Measurements from ENCODE around the gene GOLGA3. TPM values are rescaled to one million over a fixed set of nuclear protein-coding genes. Genes with fewer than 3 reads are reported as not detected.
"Not testable (repeated sequence)": the region's sequence is repeated elsewhere in the genome, so short reads cannot be mapped to it uniquely, and the experiment has no call there.

Gene GOLGA3
- total and polyA plus RNA-seq, 10 of the 15 experiments (the other 5 are each of a cell fraction or from before 2014, with no cell fraction given) = 2.0 to 42.7 (median 15.2) TPM

DNA sequence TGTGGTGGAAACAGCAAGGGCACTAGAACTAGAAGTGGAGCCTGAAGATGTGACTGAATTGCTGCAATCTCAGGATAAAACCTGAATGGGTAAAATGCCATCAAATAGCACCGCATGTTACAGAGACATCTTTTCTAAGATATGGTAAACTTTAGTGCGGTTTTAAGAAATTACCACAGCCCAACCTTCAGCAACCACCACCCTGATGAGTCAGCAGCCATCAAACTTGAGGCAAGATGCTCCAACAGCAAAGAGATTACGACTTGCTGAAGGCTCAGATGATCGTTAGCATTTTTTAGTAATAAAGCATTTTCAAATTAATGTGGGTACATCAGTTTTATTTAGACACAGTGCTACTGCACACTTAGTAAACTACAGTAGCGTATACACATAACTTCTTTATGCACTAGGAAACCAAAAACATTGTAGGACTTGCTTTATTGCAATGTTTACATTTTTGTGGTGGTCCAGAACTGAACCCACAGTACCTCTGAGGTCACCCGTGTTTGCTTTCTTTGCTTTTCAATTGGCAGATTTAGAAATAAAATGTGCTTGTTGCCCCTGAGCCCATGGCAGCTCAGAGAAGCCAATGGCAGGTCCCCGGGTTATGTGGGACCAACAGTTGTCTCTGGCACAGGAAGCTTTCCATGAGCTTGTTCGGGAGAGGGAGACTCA is 15.9 kb downstream of the GOLGA3 start:
- no peaks in the 10 kb centered on the region for H3K9me3 ChIP-seq (replicated peaks; ENCODE audit: control insufficient read depth, insufficient read depth, low read length)
- RAD21 ChIA-PET (ENCODE audit: unreplicated experiment) = no interaction called here
- no peak overlapping the region for H3K4me2 ChIP-seq (ENCODE audit: control insufficient read depth, insufficient read depth)
- DNase-seq (ENCODE audit: low read depth, low spot score) (no peak), FAIRE-seq (no peak), ATAC-seq (no peak)
- no peak overlapping the region for H3K27ac ChIP-seq (ENCODE audit: control insufficient read depth, insufficient read depth)
- intact Hi-C loops (cut with micrococcal nuclease; ENCODE audit: unreplicated experiment) = no loop called here
- SMC1A ChIA-PET (ENCODE audit: uncharacterized antibody, unreplicated experiment) = no interaction called here
- BruUV-seq (replicated peaks) = no TSS peak
- H3K27me3 ChIP-seq (replicated peaks in 1 of 2; ENCODE audit: control insufficient read depth in 2 of 2, insufficient read depth in 2 of 2, low read length in 1 of 2) = no peaks in the 10 kb centered on the region
- POLR2A ChIA-PET = no interaction called here
- peaks cover 16 to 36% of the 10 kb centered on the region in 2 experiments for H3K36me3 ChIP-seq (ENCODE audit: control insufficient read depth in 2 of 2, insufficient read depth in 2 of 2, low read length in 1 of 2)
- no peaks in the 10 kb centered on the region for H3K4me1 ChIP-seq (ENCODE audit: control insufficient read depth, insufficient read depth, low read length)
- CTCF ChIA-PET = no interaction called here
- peaks cover 2% of the 10 kb centered on the region; the same call in 1 of the 2 replicates for H3K79me2 ChIP-seq (ENCODE audit: control insufficient read depth, insufficient read depth, low read length)
- no peak overlapping the region for H3K4me3 ChIP-seq
- in situ Hi-C loops (cut with MboI) = no loop called here
- no peaks in the 10 kb centered on the region for H4K20me1 ChIP-seq (ENCODE audit: control insufficient read depth, insufficient read depth)
- no peak overlapping the region for H2AFZ ChIP-seq (ENCODE audit: control insufficient read depth, low read depth, low read length)
- H3K9ac ChIP-seq (ENCODE audit: control insufficient read depth, insufficient read depth, low read length) = no peak overlapping the region
- 97% methylated on average over 8 of the region's 8 CpGs for WGBS (ENCODE audit: insufficient coverage, insufficient replicate concordance, low lambda C conversion rate, missing lambda C conversion rate)
- TF ChIP-seq SREBF2 (IDR thresholded peaks at IDR 0.05; ENCODE audit: low read length) = no peak
- TF ChIP-seq KAT2A (conservative IDR thresholded peaks at IDR 0.05; ENCODE audit: control insufficient read depth, low read depth, low read length) = no peak
- no peak for TF ChIP-seq FOXM1 (IDR thresholded peaks at IDR 0.05; ENCODE audit: low read depth, low read length)
- TF ChIP-seq CBX3 (IDR thresholded peaks at IDR 0.05; ENCODE audit: borderline replicate concordance, low read depth) = no peak
- TF ChIP-seq MLLT1 (IDR thresholded peaks at IDR 0.05) = no peak

DNA sequence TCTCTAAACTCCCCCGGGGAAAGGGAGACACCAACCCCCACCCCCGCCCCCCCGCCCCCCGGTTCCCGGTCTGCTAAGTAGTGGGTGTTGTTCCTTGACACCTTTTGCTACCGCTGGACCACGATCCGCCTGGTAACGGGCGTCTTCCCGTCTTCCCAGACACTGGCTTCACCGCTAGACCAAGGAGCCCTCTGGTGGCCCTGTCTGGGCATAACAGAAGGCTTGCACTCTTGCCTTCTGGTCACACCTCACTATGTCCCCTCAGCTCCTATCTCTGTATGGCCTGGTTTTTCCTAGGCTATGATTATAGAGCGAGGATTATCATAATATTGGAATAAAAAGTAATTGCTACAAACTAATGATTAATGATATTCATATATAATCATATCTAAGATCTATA is 19.3 kb downstream of the GOLGA3 start:
- DNase-seq (ENCODE audit: low read depth, low spot score); FAIRE-seq; ATAC-seq; SMC1A ChIA-PET (ENCODE audit: uncharacterized antibody, unreplicated experiment); H3K4me1 ChIP-seq (ENCODE audit: control insufficient read depth, insufficient read depth, low read length); H3K4me2 ChIP-seq (ENCODE audit: control insufficient read depth, insufficient read depth); H3K9me3 ChIP-seq (replicated peaks; ENCODE audit: control insufficient read depth, insufficient read depth, low read length); H3K4me3 ChIP-seq; H2AFZ ChIP-seq (ENCODE audit: control insufficient read depth, low read depth, low read length); H3K79me2 ChIP-seq (ENCODE audit: control insufficient read depth, insufficient read depth, low read length); H3K27ac ChIP-seq (ENCODE audit: control insufficient read depth, insufficient read depth); intact Hi-C loops (cut with micrococcal nuclease; ENCODE audit: unreplicated experiment); POLR2A ChIA-PET; in situ Hi-C loops (cut with MboI); RAD21 ChIA-PET (ENCODE audit: unreplicated experiment); H4K20me1 ChIP-seq (ENCODE audit: control insufficient read depth, insufficient read depth); BruUV-seq (replicated peaks); H3K27me3 ChIP-seq (replicated peaks in 1 of 2; ENCODE audit: control insufficient read depth in 2 of 2, insufficient read depth in 2 of 2, low read length in 1 of 2); H3K9ac ChIP-seq (ENCODE audit: control insufficient read depth, insufficient read depth, low read length): not testable (repeated sequence)
- CTCF ChIA-PET = interaction anchor here (1.2 to 1.3 kb wide), 2 partner anchors 13 to 37 kb away, joined by 3 to 4 read pairs; no protein-coding TSS in a partner anchor
- WGBS (ENCODE audit: insufficient coverage, insufficient replicate concordance, low lambda C conversion rate, missing lambda C conversion rate) = 65% methylated on average over 10 of the region's 13 CpGs
- H3K36me3 ChIP-seq (ENCODE audit: control insufficient read depth in 2 of 2, insufficient read depth in 2 of 2, low read length in 1 of 2) = peaks cover 22 to 34% of the 10 kb centered on the region in 2 experiments
- TF ChIP-seq CTCF (IDR thresholded peaks at IDR 0.05 in 2 of 3, conservative IDR thresholded peaks at IDR 0.05 in 1 of 3; ENCODE audit: control insufficient read depth in 2 of 3, extremely low read depth in 1 of 3, insufficient read depth in 1 of 3, low read depth in 3 of 3, low read length in 3 of 3) (peak; percentile 18 to 45 (median 28); a peak in 4 of 6 replicates), ZBTB33 (IDR thresholded peaks at IDR 0.05) (peak; percentile 80; the same call in 1 of the 2 replicates), SMC3 (IDR thresholded peaks at IDR 0.05; ENCODE audit: borderline replicate concordance, low read length) (peak; percentile 13; the same call in 1 of the 2 replicates), RAD21 (IDR thresholded peaks at IDR 0.05; ENCODE audit: insufficient read depth, low read depth, low read length) (peak; percentile 32; the same call in 1 of the 2 replicates)

Measured in GM12878 (cell line).